ENCODE measurements around the gene MT3. TPM values are rescaled to one million over a fixed set of nuclear protein-coding genes. Genes with fewer than 3 reads are reported as not detected.
"Not testable (repeated sequence)": the region's sequence is repeated elsewhere in the genome, so short reads cannot be mapped to it uniquely, and the experiment has no call there.

Gene MT3
- polyA plus RNA-seq, 1 donor from 2014 or later, result not detected

- peaks cover 1% of the 10 kb centered on the region for H3K36me3 Mint-ChIP-seq
These were observed 24.4 kb upstream of the MT3 start, which contains the start of gene MT4 for GRCh38 chr16:56564793-56565477. TSS of gene MT4 (plus strand) at chr16:56565073. CDS start at chr16:56565129, 56 bp downstream.

GRCh38 chr16:56569971-56570370 is 19.4 kb upstream of the MT3 start:
- Mint-ChIP-seq H3K27ac (no peak overlapping the region), H3K36me3 (no peaks in the 10 kb centered on the region), H3K4me1 (no peaks in the 10 kb centered on the region), H3K9me3 (peaks cover 0 to 4% (median 2%) of the 10 kb centered on the region in 3 donors), H3K4me3 (no peak overlapping the region), H3K27me3 (peaks cover 2% of the 10 kb centered on the region)

More at GRCh38 chr16:56564793-56565477, 24.4 kb upstream of the MT3 start, which contains the start of gene MT4:
- Mint-ChIP-seq H3K27me3 (peaks cover 9% of the 10 kb centered on the region), H3K4me3 (no peak within 1 kb of the TSS), H3K9me3 (no peaks in the 10 kb centered on the region), H3K27ac (no peak within 1 kb of the TSS), H3K4me1 (peaks cover 0 to 3% (median 0%) of the 10 kb centered on the region in 3 donors)

DNA sequence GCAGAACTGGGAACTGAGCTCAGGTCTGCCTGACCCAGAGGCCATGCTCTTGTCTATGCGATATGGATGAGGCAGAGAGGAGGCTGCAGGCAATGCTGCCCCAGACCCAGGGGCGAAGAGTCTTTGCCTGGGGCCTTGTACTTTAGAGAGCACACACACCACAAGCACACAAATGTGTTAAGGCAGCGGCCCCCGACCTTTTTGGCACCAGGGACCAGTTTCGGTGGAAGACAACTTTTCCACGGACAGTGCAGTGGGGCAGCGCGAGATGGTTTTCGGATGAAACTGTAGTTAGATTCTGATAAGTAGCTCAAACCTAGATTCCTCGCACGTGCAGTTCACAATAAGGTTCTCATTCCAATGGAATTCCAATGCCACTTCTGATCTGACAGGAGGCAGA is 17.8 kb upstream of the MT3 start:
- no peaks in the 10 kb centered on the region for H3K36me3 Mint-ChIP-seq
- peaks cover 0 to 4% (median 2%) of the 10 kb centered on the region in 3 donors for H3K9me3 Mint-ChIP-seq
- no peaks in the 10 kb centered on the region for H3K4me1 Mint-ChIP-seq
- no peak overlapping the region for H3K4me3 Mint-ChIP-seq
- no peak overlapping the region for H3K27ac Mint-ChIP-seq
- peaks cover 4% of the 10 kb centered on the region for H3K27me3 Mint-ChIP-seq

DNA sequence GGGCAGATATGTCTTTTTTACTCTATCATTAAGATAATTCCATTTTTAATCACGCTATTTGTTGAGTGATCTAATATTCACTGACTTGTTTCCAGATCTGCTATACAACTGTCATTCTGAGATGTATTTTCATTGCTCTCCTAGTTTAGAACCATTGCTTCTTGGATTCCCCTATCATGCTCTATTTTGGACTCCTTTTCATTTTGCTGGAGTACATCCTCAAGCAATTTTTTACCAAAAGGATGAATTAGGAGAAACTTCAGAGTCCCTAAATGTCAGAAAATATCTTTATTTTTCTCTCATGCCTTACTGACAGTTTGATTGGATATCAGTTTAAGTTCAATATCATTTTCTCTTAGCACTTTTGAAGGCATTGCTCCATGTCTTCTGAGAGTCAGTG is 14.7 kb upstream of the MT3 start:
- Mint-ChIP-seq H3K9me3 (peaks cover 0 to 4% (median 2%) of the 10 kb centered on the region in 3 donors), H3K4me3 (no peak overlapping the region), H3K27me3 (peaks cover 2% of the 10 kb centered on the region), H3K27ac (no peak overlapping the region), H3K4me1 (peaks cover 0 to 2% (median 2%) of the 10 kb centered on the region in 3 donors), H3K36me3 (no peaks in the 10 kb centered on the region)

GRCh38 chr16:56576585-56577299 is 12.6 kb upstream of the MT3 start:
- H3K36me3 Mint-ChIP-seq, result peaks cover 1% of the 10 kb centered on the region
- H3K4me3 Mint-ChIP-seq, result no peak overlapping the region
- H3K27ac Mint-ChIP-seq, result no peak overlapping the region
- H3K9me3 Mint-ChIP-seq, result peaks cover 0 to 4% (median 2%) of the 10 kb centered on the region in 3 donors
- H3K4me1 Mint-ChIP-seq, result peaks cover 0 to 2% (median 2%) of the 10 kb centered on the region in 3 donors
- H3K27me3 Mint-ChIP-seq, result peaks cover 4% of the 10 kb centered on the region

GRCh38 chr16:56577300-56577625 is 12.1 kb upstream of the MT3 start:
- Mint-ChIP-seq H3K36me3 (peaks cover 1% of the 10 kb centered on the region), H3K4me3 (no peak overlapping the region), H3K9me3 (peaks cover 0 to 4% (median 2%) of the 10 kb centered on the region in 3 donors), H3K4me1 (peaks cover 0 to 2% (median 2%) of the 10 kb centered on the region in 3 donors), H3K27ac (no peak overlapping the region), H3K27me3 (peaks cover 7% of the 10 kb centered on the region)

GRCh38 chr16:56580391-56581048 is 8.8 kb upstream of the MT3 start:
- peaks cover 0 to 1% (median 0%) of the 10 kb centered on the region in 3 donors for H3K9me3 Mint-ChIP-seq
- no peak overlapping the region for H3K27ac Mint-ChIP-seq

DNA sequence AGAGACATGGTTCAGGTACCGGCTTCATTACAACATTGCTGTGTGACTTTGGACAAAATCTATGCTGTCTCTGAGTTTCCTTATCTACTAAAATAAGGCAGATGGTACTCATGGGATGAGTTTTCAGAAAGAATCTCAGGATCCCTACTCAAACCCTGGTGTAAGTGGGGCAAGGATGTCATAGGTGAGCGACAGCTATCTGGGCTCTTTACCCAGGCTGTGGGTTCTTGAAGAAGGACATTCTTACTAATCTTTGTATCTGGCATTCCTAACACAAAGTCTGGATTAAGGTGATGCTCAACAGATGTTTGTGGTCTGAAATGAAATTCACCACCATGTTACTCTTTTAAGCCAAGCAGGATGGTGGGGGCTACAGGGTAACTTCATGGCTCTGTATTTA is 6.4 kb upstream of the MT3 start:
- Mint-ChIP-seq H3K27ac (peak overlapping the region in 1 of 3 donors; percentile 59), H3K27me3 (peaks cover 24% of the 10 kb centered on the region)
- H3K4me3 Mint-ChIP-seq, H3K4me1 Mint-ChIP-seq, H3K36me3 Mint-ChIP-seq, H3K9me3 Mint-ChIP-seq: not testable (repeated sequence)

More at GRCh38 chr16:56580391-56581048, 8.8 kb upstream of the MT3 start:
- peaks cover 0 to 2% (median 2%) of the 10 kb centered on the region in 3 donors for H3K4me1 Mint-ChIP-seq
- H3K4me3 Mint-ChIP-seq, result no peak overlapping the region
- peaks cover 13% of the 10 kb centered on the region for H3K27me3 Mint-ChIP-seq
- peaks cover 1% of the 10 kb centered on the region for H3K36me3 Mint-ChIP-seq

- H3K27ac Mint-ChIP-seq, result no peak overlapping the region
- H3K36me3 Mint-ChIP-seq, result peaks cover 1% of the 10 kb centered on the region
- peaks cover 28% of the 10 kb centered on the region for H3K27me3 Mint-ChIP-seq
- no peaks in the 10 kb centered on the region for H3K4me1 Mint-ChIP-seq
- peaks cover 0 to 1% (median 0%) of the 10 kb centered on the region in 3 donors for H3K9me3 Mint-ChIP-seq
- H3K4me3 Mint-ChIP-seq, result no peak overlapping the region
These were observed 5.8 kb upstream of the MT3 start for GRCh38 chr16:56583351-56584168.

DNA sequence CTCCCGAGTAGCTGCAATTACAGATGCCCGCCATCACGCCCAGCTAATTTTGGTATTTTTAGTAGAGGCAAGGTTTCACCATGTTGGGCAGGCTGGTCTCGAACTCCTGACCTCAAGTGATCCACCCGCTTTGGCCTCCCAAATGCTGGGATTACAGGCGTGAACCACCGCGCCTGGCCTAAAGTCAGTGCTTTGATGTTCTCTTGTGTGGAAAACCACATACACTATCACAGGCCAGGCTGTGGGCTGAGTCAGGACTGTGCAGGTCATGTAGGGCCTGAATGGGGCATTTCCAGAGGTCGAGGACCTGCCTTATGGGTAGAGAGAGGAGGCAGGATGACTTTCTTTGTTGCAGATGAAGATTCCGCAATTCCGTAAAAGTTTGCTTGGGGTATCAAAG is 5.1 kb upstream of the MT3 start:
- peaks cover 0 to 1% (median 0%) of the 10 kb centered on the region in 3 donors for H3K9me3 Mint-ChIP-seq
- peaks cover 1% of the 10 kb centered on the region for H3K36me3 Mint-ChIP-seq
- H3K4me3 Mint-ChIP-seq, result no peak overlapping the region
- H3K27ac Mint-ChIP-seq, result no peak overlapping the region
- H3K4me1 Mint-ChIP-seq, result peaks cover 0 to 4% (median 3%) of the 10 kb centered on the region in 3 donors
- H3K27me3 Mint-ChIP-seq, result peaks cover 34% of the 10 kb centered on the region

DNA sequence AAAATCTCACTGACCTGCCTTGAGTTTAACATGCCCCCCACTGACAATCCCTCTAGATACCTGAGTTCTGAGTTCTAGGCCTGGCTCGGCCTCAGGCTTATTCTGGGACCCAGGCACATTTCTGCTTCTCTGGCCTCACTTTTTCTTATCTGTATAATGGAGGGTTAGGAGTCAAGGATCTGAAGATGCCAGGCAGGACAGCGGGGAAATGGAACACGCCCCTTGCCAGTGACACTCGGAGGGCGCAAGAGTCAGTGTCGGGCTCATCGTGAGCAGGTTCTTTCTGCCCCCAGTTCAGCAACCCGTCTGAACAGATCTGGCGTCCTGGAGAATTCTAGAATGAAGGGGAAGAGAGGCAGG is 567 bp upstream of the MT3 start:
- Mint-ChIP-seq H3K4me3 (peak overlapping the region in 2 of 4 donors; percentile 75 to 83), H3K9me3 (no peaks in the 10 kb centered on the region), H3K27ac (no peak overlapping the region), H3K4me1 (peaks cover 0 to 4% (median 3%) of the 10 kb centered on the region in 3 donors), H3K36me3 (peaks cover 2% of the 10 kb centered on the region), H3K27me3 (peaks cover 42% of the 10 kb centered on the region)

- Mint-ChIP-seq H3K36me3 (peaks cover 2% of the 10 kb centered on the region), H3K4me1 (peaks cover 0 to 4% (median 3%) of the 10 kb centered on the region in 3 donors), H3K27ac (no peak overlapping the region), H3K9me3 (peaks cover 0 to 4% (median 0%) of the 10 kb centered on the region in 3 donors), H3K4me3 (peak overlapping the region in 1 of 4 donors; percentile 9), H3K27me3 (peaks cover 34% of the 10 kb centered on the region)
These were observed 2.2 kb downstream of the MT3 start for GRCh38 chr16:56591377-56592060.

DNA sequence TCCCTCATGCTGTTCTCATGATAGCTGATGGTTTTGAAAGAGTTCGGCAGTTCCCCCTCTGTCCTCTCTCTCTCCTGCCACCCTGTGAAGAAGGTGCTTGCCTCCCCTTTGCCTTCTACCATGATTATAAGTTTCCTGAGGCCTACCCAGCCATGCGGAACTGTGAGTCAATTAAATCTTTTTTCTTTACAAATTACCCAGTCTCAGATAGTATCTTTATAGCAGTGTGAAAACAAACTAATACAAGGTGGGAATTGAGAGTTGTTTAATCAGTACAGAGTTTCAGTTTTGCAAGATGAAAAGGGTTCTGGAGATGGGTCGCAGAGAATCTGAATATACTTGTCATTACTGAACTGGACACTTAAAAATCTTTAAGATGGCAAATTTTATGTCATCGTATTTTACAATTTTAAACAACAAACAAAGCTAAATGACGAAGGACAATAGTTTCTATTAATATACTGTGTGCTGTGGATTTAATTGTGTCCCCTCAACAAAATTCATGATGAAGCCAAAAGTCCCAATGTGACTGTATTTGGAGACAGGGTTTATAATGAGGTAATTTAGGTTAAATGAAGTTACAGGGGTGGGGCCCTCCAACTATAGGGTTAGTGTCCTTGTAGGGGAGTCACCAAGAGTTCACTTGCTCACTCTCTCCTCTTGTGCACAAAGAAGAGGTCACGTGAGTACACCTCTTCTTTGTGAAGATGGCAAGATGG is 4.4 kb downstream of the MT3 start:
- H3K36me3 Mint-ChIP-seq, result peaks cover 4% of the 10 kb centered on the region
- peak overlapping the region in 1 of 4 donors; percentile 75 for H3K4me3 Mint-ChIP-seq

More for the DNA sequence above, 4.4 kb downstream of the MT3 start:
- Mint-ChIP-seq H3K27ac (no peak overlapping the region), H3K27me3 (peaks cover 24% of the 10 kb centered on the region), H3K9me3 (peaks cover 0 to 4% (median 0%) of the 10 kb centered on the region in 3 donors), H3K4me1 (peaks cover 0 to 3% (median 2%) of the 10 kb centered on the region in 3 donors)

All from IgD-negative memory B cell (primary cell).